Prostate gland (tissue), 2 donors: ENCODE data around the gene ACTR3. TPM values are rescaled to one million over a fixed set of nuclear protein-coding genes. Genes with fewer than 3 reads are reported as not detected.
"Not testable (repeated sequence)": the region's sequence is repeated elsewhere in the genome, so short reads cannot be mapped to it uniquely, and the experiment has no call there.

Experiments
- DNase-seq: peaks from one replicate; pipeline ENCODE4 v3.0.0-alpha.2; 2019; ENCODE audit warnings: low spot score
- H3K27ac ChIP-seq, 2 donors: fragments of 200-600 bp; sonication (generic); 2 replicates each; pipeline ENCODE4 v1.5.1; 2017 to 2019
- H3K27me3 ChIP-seq: fragments of 200-600 bp; sonication (generic); replicated peaks from 2 replicates; pipeline ENCODE4 v1.5.1; 2019; ENCODE audit not compliant: insufficient read depth
- H3K36me3 ChIP-seq, 2 donors: fragments of 200-600 bp; sonication (generic); 1 replicate in 1 of 2; 2 replicates in 1 of 2; pipeline versions ENCODE4 v1.5.1 to v1.8.1; 2017 to 2019
- H3K4me1 ChIP-seq: fragments of 200-600 bp; sonication (generic); replicated peaks from 2 replicates; pipeline ENCODE4 v1.5.1; 2019
- H3K4me3 ChIP-seq, 2 donors: fragments of 200-600 bp; sonication (generic); 2 replicates each; pipeline ENCODE4 v1.5.1; 2017 to 2019
- H3K9me3 ChIP-seq: fragments of 200-600 bp; sonication (generic); 2 replicates; pipeline ENCODE4 v1.5.1; 2017
- CTCF ChIP-seq, 4 experiments: fragments of 200-600 bp in 2 of 4; fragments of 450-650 bp in 2 of 4; sonication (generic) in 2 of 4; IDR thresholded peaks; 1 replicate in 3 of 4; 2 replicates in 1 of 4; pipeline ENCODE4 v1.5.1; 2016 to 2019; ENCODE audit warnings: antibody characterized with exemption in 4 of 4, mild to moderate bottlenecking in 2 of 4, moderate library complexity in 2 of 4
- POLR2A ChIP-seq: fragments of 450-650 bp; IDR thresholded peaks from one replicate; pipeline ENCODE4 v1.6.1; 2016; ENCODE audit warnings: antibody characterized with exemption, mild to moderate bottlenecking
- POLR2AphosphoS5 ChIP-seq: sonication (generic); formaldehyde crosslinking; IDR thresholded peaks from one replicate; pipeline ENCODE4 v1.6.1; 2017; ENCODE audit warnings: antibody characterized with exemption
- WGBS: methylation state at CpG from one replicate; pipeline ENCODE4 v1.1.5; 2018; 5-methylcytosine and 5-hydroxymethylcytosine counted together
- intact Hi-C: fragments of 100-400 bp; cut with DNase I; formaldehyde crosslinking; loops from one replicate; pipeline ENCODE4 v1.14.2; 2022
- total RNA-seq, 2 donors: library from RNA; depleted of rRNA; stranded (reverse); fragments of >200 nt; gene quantifications; one replicate each; pipeline ENCODE4 v1.1.0, GENCODE V29; 2016

The ACTR3 gene
- total RNA-seq, 2 donors from 2014 or later = 65.9 to 93.7 TPM

GRCh38 chr2:113925884-113926283 is 36.0 kb downstream of the ACTR3 start:
- H3K27me3 ChIP-seq = no peaks in the 10 kb centered on the region
- no peak overlapping the region for H3K27ac ChIP-seq
- no peak for DNase-seq
- H3K9me3 ChIP-seq = no peaks in the 10 kb centered on the region
- H3K36me3 ChIP-seq = no peaks in the 10 kb centered on the region
- TF ChIP-seq CTCF (IDR thresholded peaks at IDR 0.05) (no peak), POLR2A (no peak), POLR2AphosphoS5 (no peak)
- 76% methylated on average over 6 of the region's 6 CpGs for WGBS
- no peak overlapping the region for H3K4me3 ChIP-seq
- no peaks in the 10 kb centered on the region for H3K4me1 ChIP-seq
- intact Hi-C loops = no loop called here

GRCh38 chr2:113926314-113926713 is 36.4 kb downstream of the ACTR3 start:
- Histone ChIP-seq H3K27ac (no peak overlapping the region), H3K4me1 (no peaks in the 10 kb centered on the region), H3K4me3 (no peak overlapping the region), H3K27me3 (no peaks in the 10 kb centered on the region), H3K9me3 (no peaks in the 10 kb centered on the region), H3K36me3 (no peaks in the 10 kb centered on the region)
- intact Hi-C loops = no loop called here
- TF ChIP-seq POLR2AphosphoS5 (no peak), POLR2A (no peak), CTCF (IDR thresholded peaks at IDR 0.05) (no peak)
- WGBS = 97% methylated on average over 3 of the region's 3 CpGs
- DNase-seq = no peak

- 93% methylated on average over 1 of the region's 1 CpG for WGBS
- no peaks in the 10 kb centered on the region for H3K27me3 ChIP-seq
- intact Hi-C loops = no loop called here
Measured at GRCh38 chr2:113930448-113930847, 40.6 kb downstream of the ACTR3 start.

GRCh38 chr2:113937501-113937900 is 47.6 kb downstream of the ACTR3 start:
- no peaks in the 10 kb centered on the region for H3K4me1 ChIP-seq
- H3K4me3 ChIP-seq = no peak overlapping the region
- DNase-seq = no peak
- intact Hi-C loops = no loop called here
- no peaks in the 10 kb centered on the region for H3K9me3 ChIP-seq
- H3K36me3 ChIP-seq = no peaks in the 10 kb centered on the region
- H3K27ac ChIP-seq = no peak overlapping the region
- TF ChIP-seq CTCF (IDR thresholded peaks at IDR 0.05) = no peak
- no peak for TF ChIP-seq POLR2A
- no peak for TF ChIP-seq POLR2AphosphoS5
- no peaks in the 10 kb centered on the region for H3K27me3 ChIP-seq

More at GRCh38 chr2:113930448-113930847, 40.6 kb downstream of the ACTR3 start:
- Histone ChIP-seq H3K4me3 (no peak overlapping the region), H3K4me1 (no peaks in the 10 kb centered on the region), H3K9me3 (no peaks in the 10 kb centered on the region), H3K36me3 (no peaks in the 10 kb centered on the region), H3K27ac (no peak overlapping the region)
- no peak for DNase-seq
- no peak for TF ChIP-seq POLR2AphosphoS5
- TF ChIP-seq POLR2A = no peak
- TF ChIP-seq CTCF (IDR thresholded peaks at IDR 0.05) = no peak

GRCh38 chr2:113940891-113941290 is 51.0 kb downstream of the ACTR3 start:
- no peak overlapping the region for H3K4me3 ChIP-seq
- no peaks in the 10 kb centered on the region for H3K36me3 ChIP-seq
- H3K9me3 ChIP-seq = no peaks in the 10 kb centered on the region
- no peak for DNase-seq
- TF ChIP-seq POLR2A (no peak), CTCF (IDR thresholded peaks at IDR 0.05) (no peak), POLR2AphosphoS5 (no peak)
- no peak overlapping the region for H3K27ac ChIP-seq
- intact Hi-C loops = no loop called here
- WGBS = 90% methylated on average over 5 of the region's 5 CpGs
- H3K4me1 ChIP-seq = no peaks in the 10 kb centered on the region
- no peaks in the 10 kb centered on the region for H3K27me3 ChIP-seq

- H3K4me3 ChIP-seq, H3K36me3 ChIP-seq, H3K27me3 ChIP-seq, intact Hi-C loops, H3K9me3 ChIP-seq, DNase-seq, H3K4me1 ChIP-seq, H3K27ac ChIP-seq: not testable (repeated sequence)
- 97% methylated on average over 2 of the region's 2 CpGs for WGBS
Measured at GRCh38 chr2:113945784-113946183, 55.9 kb downstream of the ACTR3 start.

GRCh38 chr2:113950906-113951305 is 61.0 kb downstream of the ACTR3 start:
- H3K4me1 ChIP-seq, H3K36me3 ChIP-seq, H3K4me3 ChIP-seq, intact Hi-C loops, H3K27me3 ChIP-seq, DNase-seq, H3K9me3 ChIP-seq, H3K27ac ChIP-seq: not testable (repeated sequence)
- 96% methylated on average over 3 of the region's 3 CpGs for WGBS
